Heart right ventricle (tissue), 16 donors: ENCODE data around the gene KLHL14. TPM values are rescaled to one million over a fixed set of nuclear protein-coding genes. Genes with fewer than 3 reads are reported as not detected.

Experiments
- ATAC-seq, 8 donors: fragments of 200-7000 bp; cut with Tn5 transposase; one replicate each; pipeline ENCODE4 v1.9.1; 2020; ENCODE audit warnings: mild to moderate bottlenecking in 8 of 8, moderate library complexity in 8 of 8, moderate number of reproducible peaks in 1 of 8
- DNase-seq, 2 donors: peaks; one replicate each; pipeline ENCODE4 v3.0.0-alpha.2; 2020
- H3K27ac ChIP-seq, 10 donors: fragments of 200-600 bp; sonication (generic) in 2 of 10; one replicate each; pipeline versions ENCODE4 v1.5.0 to v1.8.0; 2020 to 2022; ENCODE audit warnings: mild to moderate bottlenecking in 3 of 10
- H3K27me3 ChIP-seq, 7 donors: fragments of 200-600 bp; one replicate each; pipeline ENCODE4 v1.8.0; 2021 to 2022; ENCODE audit warnings: mild to moderate bottlenecking in 2 of 7
- H3K36me3 ChIP-seq, 9 donors: fragments of 200-600 bp; sonication (generic) in 1 of 9; one replicate each; pipeline versions ENCODE4 v1.5.0 to v1.8.0; 2020 to 2022; ENCODE audit warnings: mild to moderate bottlenecking in 2 of 9
- H3K4me1 ChIP-seq, 9 donors: fragments of 200-600 bp; sonication (generic) in 1 of 9; one replicate each; pipeline versions ENCODE4 v1.5.0 to v1.8.0; 2020 to 2022; ENCODE audit warnings: mild to moderate bottlenecking in 4 of 9
- H3K4me3 ChIP-seq, 10 donors: fragments of 200-600 bp; sonication (generic) in 2 of 10; one replicate each; pipeline versions ENCODE4 v1.5.0 to v1.8.0; 2020 to 2022; ENCODE audit warnings: mild to moderate bottlenecking in 7 of 10, moderate library complexity in 2 of 10
- H3K9me3 ChIP-seq, 11 donors: fragments of 200-600 bp in 10 of 11; sonication (generic) in 2 of 11; one replicate each; pipeline versions ENCODE4 v1.5.0 to v1.8.0; 2013 to 2022; ENCODE audit warnings: mild to moderate bottlenecking in 2 of 11, control low read depth in 1 of 11, moderate library complexity in 1 of 11
- WGBS, 2 donors: extraction: QIAGEN DNeasy Blood & Tissue Kit; methylation state at CpG; one replicate each; pipeline ENCODE4 v1.1.7; 2013; ENCODE audit warnings: inconsistent platforms in 1 of 2; 5-methylcytosine and 5-hydroxymethylcytosine counted together
- intact Hi-C, 10 donors: fragments of 100-400 bp; cut with DNase I; formaldehyde crosslinking; loops; one replicate each; pipeline versions ENCODE4 v1.11.1 to v1.14.2; 2022
- polyA plus RNA-seq, 2 donors: library from polyadenylated mRNA; stranded (reverse); fragments of 200-250 nt; gene quantifications; one replicate each; pipeline ENCODE4 v1.2.3, GENCODE V29; 2013
- total RNA-seq, 10 donors: library from RNA; stranded (reverse); fragmentation: NEBNext Ultra II Directional in 3 of 10; extraction: Animal tissue kit (Norgen Biotek cat#: 25700) in 3 of 10; gene quantifications; one replicate each; pipeline versions ENCODE4 v1.2.1 to v1.2.4, GENCODE V29; 2021 to 2023
- TF ChIP-seq, protein P1 (sequence below), 9 donors: fragments of 200-600 bp; sonication (generic) in 2 of 9; IDR thresholded peaks; one replicate each; pipeline versions ENCODE4 v1.5.0 to v1.8.0; 2021 to 2022; ENCODE audit warnings: antibody characterized with exemption in 9 of 9, mild to moderate bottlenecking in 5 of 9, moderate library complexity in 1 of 9
- donor health status: Arrhythmogenic right ventricular cardiomyopathy.
- donor health status: ischemic (EF 13 %, LVEDD 7.1; RV severe dilation, severe dysfunction).
- donor health status: healthy with polysubstance abuse.
- donor health status: DM: no; HTN: yes; CAD: no.
- donor health status: DM: no; HTN: no; CAD: no.
- donor health status: ischemic (EF 25% LVEDD 6.9; RV normal size, moderate dysfunction).
- donor health status: ischemic (EF 25% LVEDD 5.7; RV mildly dilated, moderate dysfunction).
- donor health status: healthy.
- donor health status: DM: yes; HTN: yes; CAD: no.
- donor health status: Ischemic cardiomyopathy.
- donor health status: ischemic (EF 35%, LVEDD 5.7; RV mildly dilated, moderate dysfunction).
- donor health status: nonischemic (EF 11% LVEDD 7.7; RV severe dilation, severe dysfunction).
- donor health status: DM: yes; HTN: yes; CAD: no.
- donor health status: PGD.
- donor health status: ischemic (EF 29% LVEDD 5.4; RV normal size, mild dysfunction).
- donor health status: nonischemic (EF 23%, LVEDD 6.1; RV moderate dilation, normal function).

KLHL14 gene
- total and polyA plus RNA-seq, 12 donors, result 0.04 to 0.28 (median 0.12) TPM; not detected in 5

GRCh38 chr18:32711862-32712261, 61.0 kb downstream of the KLHL14 start:
- 88 to 94% methylated on average over 2 of the region's 2 CpGs for WGBS, 2 donors
- H3K4me1 ChIP-seq, result no peaks in the 10 kb centered on the region
- intact Hi-C loops, result loop anchor here in 2 of 10 donors (10.0 kb wide), 1 partner anchor 203 kb away; no protein-coding TSS in a partner anchor
- ATAC-seq (no peak), DNase-seq (no peak)
- no peaks in the 10 kb centered on the region for H3K9me3 ChIP-seq
- H3K27ac ChIP-seq, result no peak overlapping the region
- TF ChIP-seq, protein P1, sequence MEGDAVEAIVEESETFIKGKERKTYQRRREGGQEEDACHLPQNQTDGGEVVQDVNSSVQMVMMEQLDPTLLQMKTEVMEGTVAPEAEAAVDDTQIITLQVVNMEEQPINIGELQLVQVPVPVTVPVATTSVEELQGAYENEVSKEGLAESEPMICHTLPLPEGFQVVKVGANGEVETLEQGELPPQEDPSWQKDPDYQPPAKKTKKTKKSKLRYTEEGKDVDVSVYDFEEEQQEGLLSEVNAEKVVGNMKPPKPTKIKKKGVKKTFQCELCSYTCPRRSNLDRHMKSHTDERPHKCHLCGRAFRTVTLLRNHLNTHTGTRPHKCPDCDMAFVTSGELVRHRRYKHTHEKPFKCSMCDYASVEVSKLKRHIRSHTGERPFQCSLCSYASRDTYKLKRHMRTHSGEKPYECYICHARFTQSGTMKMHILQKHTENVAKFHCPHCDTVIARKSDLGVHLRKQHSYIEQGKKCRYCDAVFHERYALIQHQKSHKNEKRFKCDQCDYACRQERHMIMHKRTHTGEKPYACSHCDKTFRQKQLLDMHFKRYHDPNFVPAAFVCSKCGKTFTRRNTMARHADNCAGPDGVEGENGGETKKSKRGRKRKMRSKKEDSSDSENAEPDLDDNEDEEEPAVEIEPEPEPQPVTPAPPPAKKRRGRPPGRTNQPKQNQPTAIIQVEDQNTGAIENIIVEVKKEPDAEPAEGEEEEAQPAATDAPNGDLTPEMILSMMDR (IDR thresholded peaks at IDR 0.05), result no peak
- no peaks in the 10 kb centered on the region for H3K27me3 ChIP-seq
- H3K4me3 ChIP-seq, result no peak overlapping the region
- no peaks in the 10 kb centered on the region for H3K36me3 ChIP-seq

- Histone ChIP-seq H3K9me3 (no peaks in the 10 kb centered on the region), H3K4me1 (no peaks in the 10 kb centered on the region), H3K27ac (no peak overlapping the region), H3K36me3 (no peaks in the 10 kb centered on the region), H3K27me3 (peaks cover 0 to 6% (median 0%) of the 10 kb centered on the region in 7 donors), H3K4me3 (no peak overlapping the region)
- DNase-seq (no peak), ATAC-seq (no peak)
- TF ChIP-seq, protein P1 (IDR thresholded peaks at IDR 0.05), result no peak
- intact Hi-C loops, result no loop called here
- 78 to 93% methylated on average over 2 of the region's 2 CpGs for WGBS, 2 donors
These were observed 65.2 kb downstream of the KLHL14 start for GRCh38 chr18:32707586-32707985.

DNA sequence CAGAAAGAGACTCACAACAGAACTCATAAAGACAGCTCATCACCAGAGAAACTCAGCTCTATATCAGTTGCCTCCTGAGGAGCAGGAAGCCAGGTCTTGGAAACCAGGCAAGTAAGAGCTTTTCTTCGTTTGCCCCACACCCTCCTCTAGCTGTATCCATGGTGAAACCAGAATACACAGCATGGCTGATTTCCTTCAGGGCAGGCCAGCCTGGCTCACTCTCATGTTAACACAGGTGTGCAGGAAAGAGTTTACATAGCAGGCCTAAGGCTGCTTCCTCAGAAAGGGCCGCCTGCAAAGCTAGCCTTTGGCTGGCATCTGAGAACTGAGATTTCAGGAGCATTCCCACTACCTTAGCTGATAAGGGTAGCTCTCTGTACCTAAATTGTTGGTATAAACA, 65.7 kb downstream of the KLHL14 start:
- Histone ChIP-seq H3K9me3 (no peaks in the 10 kb centered on the region), H3K27me3 (peaks cover 0 to 6% (median 0%) of the 10 kb centered on the region in 7 donors), H3K4me3 (no peak overlapping the region), H3K36me3 (no peaks in the 10 kb centered on the region), H3K27ac (no peak overlapping the region), H3K4me1 (no peaks in the 10 kb centered on the region)
- no peak for DNase-seq
- intact Hi-C loops, result no loop called here
- 74 to 79% methylated on average over 2 of the region's 2 CpGs for WGBS, 2 donors
- TF ChIP-seq, protein P1 (IDR thresholded peaks at IDR 0.05), result no peak
- no peak for ATAC-seq

GRCh38 chr18:32701313-32701712, 71.5 kb downstream of the KLHL14 start:
- Histone ChIP-seq H3K27me3 (peaks cover 0 to 6% (median 0%) of the 10 kb centered on the region in 7 donors), H3K36me3 (no peaks in the 10 kb centered on the region), H3K9me3 (no peaks in the 10 kb centered on the region), H3K4me3 (no peak overlapping the region), H3K4me1 (no peaks in the 10 kb centered on the region), H3K27ac (no peak overlapping the region)
- ATAC-seq (no peak), DNase-seq (no peak)
- TF ChIP-seq, protein P1 (IDR thresholded peaks at IDR 0.05), result no peak
- intact Hi-C loops, result no loop called here
